ENCODE data around the gene GALT. TPM values are rescaled to one million over a fixed set of nuclear protein-coding genes. Genes with fewer than 3 reads are reported as not detected.

GALT gene
- total and polyA plus RNA-seq, 2 of the 13 experiments (the other 11 are each of a cell fraction or from before 2014, with no cell fraction given), result 40.4 to 46.3 TPM

- TF ChIP-seq MLXIP (CRISPR knock-in tag; IDR thresholded peaks at IDR 0.05; ENCODE audit: borderline replicate concordance) (no peak), ATRX (CRISPR knock-in tag; IDR thresholded peaks at IDR 0.05; ENCODE audit: borderline replicate concordance) (no peak), KLF12 (CRISPR knock-in tag; IDR thresholded peaks at IDR 0.05; ENCODE audit: borderline replicate concordance) (no peak), RAD21 (CRISPR knock-in tag; IDR thresholded peaks at IDR 0.05) (peak; percentile 3; the same call in 1 of the 2 replicates), IKZF1 (IDR thresholded peaks at IDR 0.05) (no peak), TEF (CRISPR knock-in tag; IDR thresholded peaks at IDR 0.05) (no peak), ZFX (CRISPR knock-in tag; IDR thresholded peaks at IDR 0.05; ENCODE audit: low read depth) (peak; percentile 86), NR2F1 (CRISPR knock-in tag; IDR thresholded peaks at IDR 0.05) (no peak), POLR2G (IDR thresholded peaks at IDR 0.05; ENCODE audit: low read depth, low read length) (peak; percentile 97), NFKB2 (CRISPR knock-in tag; IDR thresholded peaks at IDR 0.05; ENCODE audit: borderline replicate concordance) (peak; percentile 13; the same call in 1 of the 2 replicates), ETV6 (CRISPR knock-in tag; conservative IDR thresholded peaks at IDR 0.05) (no peak), ZBTB25 (CRISPR knock-in tag; IDR thresholded peaks at IDR 0.05) (0 out of 2 replicates have a peak, but pooled peaks have one; percentile 66), ZNF253 (CRISPR knock-in tag; IDR thresholded peaks at IDR 0.05; ENCODE audit: borderline replicate concordance) (0 out of 2 replicates have a peak, but pooled peaks have one; percentile 34), ZNF740 (CRISPR knock-in tag; IDR thresholded peaks at IDR 0.05) (no peak), REST (IDR thresholded peaks at IDR 0.05; ENCODE audit: borderline replicate concordance in 1 of 2, low read depth in 1 of 2, low read length in 2 of 2) (0 out of 4 replicates have a peak, but pooled peaks of 1 of the 2 experiments have one; percentile 6), ZNF572 (CRISPR knock-in tag; IDR thresholded peaks at IDR 0.05) (0 out of 2 replicates have a peak, but pooled peaks have one; percentile 26), IRF2 (CRISPR knock-in tag; IDR thresholded peaks at IDR 0.05) (no peak), ZFAT (CRISPR knock-in tag; conservative IDR thresholded peaks at IDR 0.05) (no peak)
These were observed 34.4 kb upstream of the GALT start, which contains the start of gene RPP25L (continued) for GRCh38 chr9:34611811-34612787.

All from HepG2 (cell line).